NCI-H146 treated with DMSO at 0.1 percent for 48 hours (cell line): ENCODE results near the gene YTHDC1.
"Not testable (repeated sequence)": the region's sequence is repeated elsewhere in the genome, so short reads cannot be mapped to it uniquely, and the experiment has no call there.

Experiments
- DNase-seq: peaks from one replicate; lab custom pipeline; 2025; ENCODE audit not compliant: unreplicated experiment; lab: John Stamatoyannopoulos, UW

Gene YTHDC1

DNA sequence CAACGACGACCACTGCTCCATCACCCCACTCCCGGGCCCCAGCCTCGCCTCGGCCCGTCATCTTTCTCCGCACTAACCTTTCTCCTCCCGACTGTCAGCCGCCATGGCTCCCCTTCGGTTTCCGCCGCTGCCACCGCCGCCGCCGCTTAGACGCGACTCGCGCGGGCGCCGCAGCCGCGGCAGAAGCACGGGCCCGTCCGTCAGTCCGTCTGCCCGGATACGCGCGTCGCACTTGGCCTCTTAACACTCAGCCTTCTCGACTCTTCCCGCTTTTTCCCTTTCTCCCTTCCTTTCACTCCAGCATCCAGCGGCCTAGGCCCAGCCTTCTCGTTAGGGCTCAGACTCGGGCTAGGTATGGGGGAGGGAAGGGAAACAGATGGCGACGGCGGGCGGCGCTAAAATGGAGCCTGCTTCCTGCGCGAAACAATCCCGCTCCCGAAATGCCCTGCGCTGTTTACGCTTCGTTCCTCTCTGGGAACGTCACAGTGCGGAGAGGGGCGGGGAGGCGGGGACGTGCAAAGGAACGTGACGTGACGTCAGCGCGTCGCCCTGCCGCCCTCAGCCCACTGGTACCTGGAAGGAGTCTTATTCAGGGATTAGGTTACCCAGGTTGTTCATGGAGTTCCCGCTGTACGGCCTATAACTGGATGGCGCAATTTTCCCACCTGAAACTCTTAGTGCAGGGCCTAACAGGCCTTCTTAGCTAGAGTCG is at the start of gene YTHDC1:
Gene YTHDC1 (minus strand): TSS at position 442 of the 712 bp plus-strand sequence. CDS start 337 bp downstream, at position 105.
- DNase-seq: peak; percentile 96

DNA sequence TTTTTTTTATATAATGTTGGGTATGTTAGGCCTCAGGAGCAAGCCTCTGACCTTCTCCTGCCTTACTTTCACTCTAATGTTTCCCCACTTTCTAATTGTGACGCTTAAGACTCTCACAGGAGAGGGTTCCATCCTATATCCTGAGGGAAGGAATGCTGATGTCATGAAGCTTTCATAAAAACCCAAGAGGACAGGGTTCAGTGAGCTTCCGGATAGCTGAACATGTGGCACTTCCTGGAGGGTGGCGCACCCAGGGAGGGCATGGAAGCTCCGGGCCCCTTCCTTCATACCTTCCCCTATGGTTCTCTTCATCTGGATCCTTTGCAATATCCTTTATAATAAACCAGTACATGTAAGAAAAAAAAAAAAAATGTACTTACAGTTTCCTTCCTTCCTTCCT is 49.4 kb upstream of the YTHDC1 start:
- DNase-seq: no peak

DNA sequence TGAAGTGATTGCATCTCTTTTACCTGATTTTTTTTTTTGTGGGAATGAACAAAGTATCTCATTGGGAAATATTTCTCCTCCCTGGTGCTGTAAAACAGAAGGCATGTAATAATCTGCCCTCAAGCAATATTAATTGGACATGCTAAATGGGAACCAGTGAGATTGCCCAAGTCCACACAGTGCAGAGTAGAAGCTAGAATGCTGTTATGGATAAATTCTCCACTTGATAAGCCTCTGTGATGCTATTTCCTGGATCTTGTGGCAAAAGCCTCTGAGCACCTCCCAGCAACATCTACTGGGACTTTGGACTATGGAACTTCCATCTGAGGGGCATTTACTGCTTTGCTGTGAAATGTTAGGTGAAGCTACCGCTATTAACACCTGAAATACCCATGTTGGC is 46.9 kb upstream of the YTHDC1 start:
- no peak for DNase-seq

DNA sequence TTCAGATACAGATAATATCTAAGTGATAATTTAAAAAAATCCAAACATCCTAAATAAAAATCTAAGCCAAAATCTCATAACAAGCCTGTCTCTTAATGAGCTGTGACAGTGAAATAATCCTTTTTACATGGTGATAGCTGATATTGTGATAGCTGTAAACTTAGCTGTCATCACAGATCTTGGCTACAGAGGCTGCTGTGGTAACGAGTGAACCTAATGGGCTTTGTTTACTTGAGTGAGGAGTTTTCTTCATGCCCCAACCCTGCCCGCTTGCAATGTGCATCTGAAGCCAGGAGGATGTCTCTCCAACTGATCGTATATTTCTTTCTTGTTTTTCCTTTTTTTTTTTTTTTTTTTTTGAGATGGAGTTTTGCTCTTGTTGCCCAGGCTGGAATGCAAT is 41.5 kb upstream of the YTHDC1 start:
- DNase-seq: no peak

DNA sequence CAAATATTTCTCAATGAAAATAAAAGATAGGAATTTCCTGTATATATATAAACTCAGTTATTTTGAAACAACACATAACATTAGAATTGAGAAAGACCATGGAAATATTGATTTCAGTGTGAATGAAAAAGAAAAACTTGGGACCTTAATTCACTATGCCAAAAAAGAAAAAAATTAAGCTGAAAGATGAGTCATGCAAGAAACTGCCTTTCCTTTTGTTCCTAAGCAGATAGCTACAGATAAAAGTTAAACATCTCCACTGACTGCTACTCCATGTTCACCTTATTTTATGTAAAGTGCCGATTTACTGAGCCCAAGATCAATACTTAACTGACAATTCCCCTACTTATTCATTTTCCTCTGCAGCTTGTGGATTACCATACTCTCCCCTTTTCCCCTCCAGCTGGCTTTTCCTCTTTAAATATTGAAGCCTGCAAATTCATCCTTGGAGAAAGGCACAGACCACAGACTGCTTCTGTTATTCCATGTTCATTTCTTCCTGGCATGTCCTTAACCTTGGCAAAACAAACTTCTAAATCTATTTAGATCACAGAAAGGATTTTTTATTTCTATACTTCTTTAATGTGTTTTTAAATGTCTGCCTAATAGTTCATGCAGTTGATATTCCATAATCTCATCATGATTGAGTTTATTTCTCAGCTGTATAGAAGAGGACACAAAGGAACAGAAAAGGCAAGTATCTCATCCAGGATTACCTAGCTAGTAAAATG is 40.5 kb upstream of the YTHDC1 start:
- no peak for DNase-seq

DNA sequence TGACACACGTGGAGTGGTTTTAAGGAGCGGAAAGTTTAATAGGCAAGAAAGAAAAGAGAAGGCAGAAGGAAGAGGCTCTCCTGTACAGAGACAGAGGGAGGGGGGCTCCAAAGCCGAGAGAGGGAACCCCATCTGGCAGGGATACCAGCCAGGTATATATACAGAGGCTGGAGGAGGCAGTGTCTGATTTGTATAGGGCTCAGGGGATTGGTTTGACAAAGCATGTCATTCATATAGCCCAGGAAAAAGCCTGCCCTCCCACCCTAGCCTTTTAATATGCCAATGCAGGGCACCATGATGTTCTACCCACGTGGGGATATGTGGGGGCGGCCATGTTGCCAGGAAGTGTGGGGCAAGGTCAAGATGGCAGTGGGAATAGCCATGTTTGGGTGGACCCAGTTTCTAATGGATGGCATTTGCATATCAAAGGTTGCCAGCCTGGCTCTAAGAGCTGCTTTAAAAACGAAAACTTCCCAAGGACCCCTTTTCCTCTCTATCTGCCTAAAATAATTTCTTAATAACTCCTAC is 39.6 kb upstream of the YTHDC1 start:
- not testable (repeated sequence) for DNase-seq

DNA sequence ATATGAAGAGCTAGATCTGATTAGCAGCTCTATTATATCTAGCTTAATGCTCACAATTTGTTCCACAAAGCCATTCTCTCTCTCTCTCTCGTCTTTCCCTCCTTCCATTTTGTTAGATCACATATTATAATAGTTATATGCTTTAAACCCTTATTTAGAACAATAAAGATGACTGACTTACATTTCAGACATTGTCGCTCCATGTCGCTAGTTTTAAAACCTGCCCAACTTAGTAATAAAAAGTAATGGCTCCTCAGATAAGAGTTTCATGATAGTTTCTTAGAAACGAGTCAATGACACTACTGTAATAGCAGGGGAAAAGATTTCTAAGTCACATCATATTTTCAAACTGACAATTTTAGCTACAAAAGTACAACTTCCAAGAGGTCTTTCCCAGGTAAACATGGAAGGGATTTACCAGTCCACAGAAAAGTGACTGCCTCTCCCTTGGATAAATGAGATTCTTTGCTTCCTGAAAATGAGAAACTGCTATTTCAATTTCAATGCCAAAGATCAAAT is 38.5 kb upstream of the YTHDC1 start:
- DNase-seq: no peak

DNA sequence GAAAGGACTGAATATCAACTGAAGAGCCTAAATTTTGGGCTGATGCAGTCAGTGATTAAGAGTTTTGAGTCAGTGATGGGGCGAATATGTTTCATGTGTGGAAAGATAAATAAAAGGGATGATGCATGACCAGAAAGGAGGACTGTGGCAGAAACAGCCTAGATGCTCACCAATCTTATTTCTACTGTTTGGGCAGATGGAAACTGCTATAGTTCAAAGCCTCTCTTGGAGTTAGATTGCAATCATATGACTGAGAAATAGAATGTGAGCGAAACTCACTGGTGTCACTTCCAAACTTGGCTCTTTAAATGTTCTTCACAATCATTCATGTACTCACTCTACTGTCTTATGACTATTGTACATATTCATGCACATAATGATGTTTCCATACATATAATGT is 35.4 kb upstream of the YTHDC1 start:
- DNase-seq: no peak

DNA sequence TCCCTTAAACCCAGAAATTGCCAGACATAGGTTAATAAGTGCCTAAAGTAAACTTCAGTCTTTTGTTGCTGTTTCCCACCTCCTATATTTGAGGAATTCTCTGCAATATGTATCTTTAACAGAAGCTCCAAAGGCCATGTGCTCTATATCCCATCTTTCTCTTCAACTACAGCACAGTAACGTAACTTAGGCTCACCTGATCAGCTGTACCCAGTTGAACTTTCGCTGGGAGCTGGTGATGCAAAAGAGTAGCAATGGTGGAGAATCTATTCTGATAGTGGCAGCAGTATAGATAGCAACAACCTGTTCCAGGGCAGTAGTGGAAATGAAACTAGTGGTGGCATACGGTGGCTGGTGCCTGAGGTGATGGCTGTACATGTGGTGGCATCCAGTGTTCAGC is 33.2 kb upstream of the YTHDC1 start:
- no peak for DNase-seq

DNA sequence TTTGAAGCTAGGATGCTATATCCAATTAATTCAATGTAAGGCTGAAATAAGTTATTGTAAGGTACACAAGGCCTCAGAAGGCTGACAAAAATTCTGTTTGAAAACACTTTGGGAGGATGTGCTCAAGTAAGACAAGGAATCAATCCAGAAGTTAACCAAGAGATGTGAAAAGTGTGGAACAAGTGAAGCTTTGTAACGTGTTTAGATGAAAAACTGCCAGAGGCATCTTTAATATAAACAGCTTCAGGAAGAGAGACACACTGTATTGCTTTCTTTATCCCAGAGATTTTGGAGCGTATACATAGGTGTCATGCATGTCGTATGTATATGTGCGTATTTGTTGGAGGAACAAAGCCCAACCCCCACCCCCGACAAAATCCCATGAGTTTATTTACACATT is 28.3 kb upstream of the YTHDC1 start:
- DNase-seq: no peak

DNA sequence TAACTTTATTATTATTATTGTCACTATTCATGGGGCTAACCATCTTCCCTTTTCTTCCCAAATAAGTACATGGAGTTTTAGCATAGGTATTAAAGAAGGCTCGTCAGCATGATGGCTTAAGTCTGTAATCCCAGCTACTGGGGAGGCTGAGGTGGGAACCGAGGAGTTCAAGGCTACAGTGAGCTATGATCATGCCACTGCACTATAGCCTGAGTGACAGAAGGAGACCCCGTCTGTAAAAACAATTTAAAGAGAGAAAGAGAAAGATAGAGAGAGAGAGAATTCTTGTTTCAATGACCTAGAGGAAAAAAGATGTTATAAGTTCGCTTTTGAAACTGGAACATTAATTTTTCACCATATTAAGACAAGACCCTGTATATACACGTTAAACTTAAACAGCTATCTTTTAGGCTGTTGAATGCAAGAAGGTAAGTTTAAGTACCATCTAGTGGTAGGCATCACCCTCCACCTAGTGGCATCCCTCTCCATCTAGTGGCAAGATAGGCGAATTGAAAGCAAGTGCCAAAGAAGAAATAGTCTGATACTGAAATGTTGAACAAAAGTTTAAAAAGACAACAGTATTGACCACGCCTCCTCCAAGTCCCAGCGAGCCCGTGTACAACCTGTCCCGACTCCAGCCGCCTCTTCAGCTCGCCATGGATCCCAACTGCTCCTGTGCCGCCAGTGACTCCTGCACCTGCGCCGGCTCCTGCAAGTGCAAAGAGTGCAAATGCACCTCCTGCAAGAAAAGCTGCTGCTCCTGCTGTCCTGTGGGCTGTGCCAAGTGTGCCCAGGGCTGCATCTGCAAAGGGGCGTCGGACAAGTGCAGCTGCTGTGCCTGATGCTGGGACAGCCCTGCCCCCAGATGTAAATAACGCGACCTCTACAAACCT is 26.0 kb upstream of the YTHDC1 start:
- DNase-seq: peak; percentile 44

DNA sequence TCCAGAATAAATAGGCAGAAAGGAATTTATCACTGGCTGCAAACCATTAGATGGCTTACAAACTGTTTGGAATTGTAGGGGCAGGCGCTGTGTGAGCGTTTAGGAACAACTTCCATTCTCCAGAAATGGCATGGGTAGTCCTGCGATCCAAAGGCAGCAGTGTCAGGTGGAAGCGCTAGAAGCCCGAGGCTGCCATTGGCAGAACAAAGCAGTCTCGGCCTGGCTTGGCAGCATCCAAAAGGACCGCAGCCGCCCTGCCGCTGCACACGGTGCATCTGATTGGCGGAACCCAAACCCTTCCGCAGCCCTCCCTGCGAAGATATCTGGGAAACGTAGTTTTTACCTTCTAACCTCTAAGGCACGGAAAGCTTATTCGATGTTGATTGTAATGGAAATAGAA is 23.6 kb upstream of the YTHDC1 start:
- DNase-seq: no peak

DNA sequence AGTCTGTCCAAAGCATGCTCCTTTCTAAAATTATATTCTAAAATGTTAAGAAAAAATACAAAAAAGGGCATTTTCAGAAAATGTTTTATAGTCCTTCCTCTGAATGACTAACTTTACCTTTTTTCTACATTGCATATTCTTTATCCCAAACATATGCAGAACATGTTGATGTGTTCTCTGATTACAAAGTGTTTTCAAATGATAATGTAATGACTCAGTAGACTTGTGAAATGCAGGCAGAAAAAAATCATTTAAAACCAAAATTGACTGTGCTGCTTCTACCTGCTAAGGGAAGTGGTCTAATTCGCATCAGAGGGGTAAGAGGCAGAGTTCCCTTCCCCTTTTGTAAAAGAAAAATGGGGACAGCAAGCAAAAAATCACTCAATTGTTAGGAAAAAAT is 22.7 kb upstream of the YTHDC1 start:
- no peak for DNase-seq

DNA sequence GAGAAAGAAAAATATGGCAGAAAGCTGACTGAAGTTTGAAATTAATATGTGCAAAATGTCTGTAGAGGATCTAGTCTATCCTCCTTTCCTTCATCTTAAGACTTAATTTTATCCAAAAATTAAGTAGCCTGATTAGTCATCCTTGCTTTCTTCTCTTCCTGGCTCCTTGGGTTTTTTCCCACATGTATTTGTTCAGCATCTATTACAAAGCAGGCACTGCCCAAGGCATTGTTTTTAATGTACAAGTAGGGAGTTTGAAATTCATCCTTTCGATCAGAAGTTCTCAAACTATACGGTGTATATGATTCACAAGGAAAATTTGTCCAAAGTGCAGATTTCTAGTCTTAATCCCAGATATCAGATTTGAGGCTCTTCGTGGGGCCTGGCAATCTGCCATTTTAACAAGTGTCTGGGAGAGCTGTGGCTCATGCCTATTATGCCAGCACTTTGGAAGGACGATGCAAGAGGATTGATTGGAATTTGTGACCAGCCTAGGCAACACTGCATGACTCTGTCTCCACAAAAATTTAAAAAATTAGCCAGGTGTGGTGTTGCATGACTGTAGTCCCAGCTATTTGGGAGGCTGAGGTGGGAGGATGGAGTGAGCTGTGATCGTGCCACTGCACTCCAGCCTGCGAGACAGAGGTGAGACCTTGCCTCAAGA is 19.4 kb upstream of the YTHDC1 start:
- DNase-seq: no peak

DNA sequence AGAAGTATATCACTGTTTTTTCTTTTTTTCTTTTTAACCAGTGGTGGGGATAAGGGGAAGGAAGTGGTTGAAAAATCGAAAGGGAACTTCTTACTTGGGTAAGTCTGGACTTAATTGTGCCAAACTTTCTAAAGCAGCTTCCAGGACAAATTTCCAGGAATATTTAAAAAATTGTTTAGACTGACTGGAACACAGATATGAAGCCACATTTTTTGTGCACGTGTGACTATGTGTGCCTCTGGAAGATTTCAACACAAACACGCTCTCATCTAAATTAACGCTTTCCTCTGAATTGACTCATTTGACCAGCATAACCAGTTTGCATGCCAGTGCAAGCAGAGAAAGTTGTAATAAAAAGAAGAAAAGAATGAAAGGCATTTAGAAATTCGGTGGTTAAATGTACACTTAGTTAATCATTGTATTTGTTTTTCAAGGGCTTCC is 18.8 kb upstream of the YTHDC1 start:
- DNase-seq: no peak

DNA sequence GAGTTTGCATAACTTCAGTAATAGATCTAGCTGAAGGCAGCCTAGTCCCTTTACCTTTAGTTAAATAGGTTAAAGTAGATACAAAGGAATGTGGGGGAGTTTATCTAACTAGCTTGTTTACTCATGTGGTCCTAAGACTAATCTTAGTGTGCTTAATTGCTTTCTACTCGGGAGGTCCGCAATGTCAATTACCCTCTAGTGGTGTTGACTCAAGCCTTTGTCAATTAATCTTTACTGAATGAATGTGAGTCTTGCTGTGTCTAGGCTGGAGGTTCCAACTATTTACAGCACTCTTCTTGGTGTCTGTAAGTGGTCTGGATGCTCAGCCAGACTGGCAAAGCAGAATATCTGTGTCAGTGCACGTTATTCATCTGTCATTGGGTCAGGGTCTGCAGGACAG is 17.9 kb upstream of the YTHDC1 start:
- no peak for DNase-seq

DNA sequence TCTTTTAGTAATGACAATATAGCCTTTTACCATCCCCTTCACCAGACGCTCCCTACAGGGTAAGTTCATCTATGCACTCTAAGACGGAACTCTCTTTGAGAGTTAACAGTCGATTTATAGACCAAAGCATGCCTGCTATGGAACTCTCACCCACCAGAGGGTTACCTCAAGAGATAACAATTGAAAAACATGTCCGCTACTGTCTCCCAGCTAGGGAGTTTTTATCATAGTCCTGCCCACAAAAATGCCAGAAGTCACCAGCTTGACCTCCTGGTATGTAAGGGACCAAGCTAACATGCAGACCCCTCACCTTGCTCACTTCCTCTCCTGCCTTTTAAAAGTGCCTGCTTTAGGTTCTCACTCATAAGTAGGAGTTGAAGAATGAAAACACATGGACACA is 16.7 kb upstream of the YTHDC1 start:
- no peak for DNase-seq

DNA sequence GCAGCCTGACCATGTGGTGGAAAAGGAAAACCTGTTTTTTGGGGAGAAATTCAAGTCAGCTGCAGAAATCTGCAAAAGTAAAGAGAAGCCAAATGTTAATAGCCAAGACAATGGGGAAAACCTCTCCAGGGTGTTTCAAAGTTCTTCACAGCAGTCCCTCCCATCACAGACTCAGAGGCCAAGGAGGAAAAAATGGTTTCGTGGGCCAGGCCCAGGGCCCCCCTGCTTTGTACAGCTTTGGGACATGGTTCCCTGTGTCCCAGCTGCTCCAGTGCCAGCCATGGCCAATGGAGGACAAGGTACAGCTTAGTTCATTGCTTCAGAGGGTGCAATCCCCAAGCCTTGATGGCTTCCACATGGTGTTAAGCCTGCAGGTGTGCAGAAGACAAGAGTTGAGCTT is 15.2 kb upstream of the YTHDC1 start:
- DNase-seq: no peak

DNA sequence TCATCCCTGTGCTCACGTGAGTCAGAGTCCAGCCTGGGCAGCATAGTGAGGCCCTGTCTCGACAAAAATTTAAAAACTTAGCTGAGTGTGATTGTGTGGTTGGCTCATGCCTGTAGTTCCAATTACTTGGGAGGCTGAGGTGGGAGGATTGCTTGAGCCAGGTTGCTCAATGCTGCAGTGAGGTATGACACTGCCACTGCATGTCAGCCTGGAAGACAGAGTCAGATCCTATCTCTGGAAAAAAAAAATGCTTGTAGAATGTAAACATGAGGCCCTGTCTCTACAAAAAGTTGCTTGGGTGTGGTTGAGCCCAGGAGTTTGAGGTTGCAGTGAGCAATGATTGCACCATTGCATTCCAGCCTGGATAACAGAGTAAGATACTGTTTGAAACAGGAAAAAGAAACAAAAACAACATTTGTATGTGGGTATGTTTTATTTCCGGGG is 11.3 kb upstream of the YTHDC1 start:
- DNase-seq: no peak

DNA sequence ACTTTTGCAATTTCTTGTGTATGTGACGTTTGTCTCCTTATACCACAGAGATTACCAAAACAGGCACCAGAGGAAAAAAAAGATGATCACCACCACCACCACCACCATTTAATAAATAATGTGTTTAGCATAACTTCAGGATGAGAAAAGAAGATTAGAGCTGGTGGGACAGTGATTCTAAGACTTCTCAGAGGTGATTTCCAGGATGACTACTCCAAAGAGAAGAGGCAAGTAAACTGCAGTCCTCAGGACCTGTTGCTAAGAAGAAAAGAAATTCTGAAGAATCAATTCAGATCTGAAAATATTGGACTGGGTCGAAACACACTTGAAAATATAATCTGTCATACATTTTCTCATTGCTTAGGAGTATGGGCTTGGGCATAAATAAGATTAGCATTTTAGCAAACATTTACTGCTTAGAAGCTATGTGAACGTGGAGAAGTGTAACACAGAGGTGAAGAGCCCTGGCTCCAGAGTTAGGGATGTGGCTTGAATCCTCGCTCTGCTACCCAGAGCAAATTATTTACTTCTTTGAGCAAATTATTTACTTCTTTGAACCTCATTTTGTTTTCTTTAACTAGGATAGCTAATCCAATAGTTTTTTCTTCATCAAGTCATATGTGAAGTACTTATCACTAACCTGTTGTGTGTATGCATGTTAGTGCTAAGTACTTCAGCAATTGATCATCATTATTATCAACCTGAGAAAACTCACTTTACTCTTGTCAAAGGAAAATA is 10.5 kb upstream of the YTHDC1 start:
- DNase-seq: no peak
